Natural killer cell treated with Interleukin-12 subunit alpha and Interleukin-12 subunit beta and Interleukin-15 and Interleukin-18, amount 100 ng/mL, for 72 hours (primary cell): ENCODE results near the gene HSD17B2. TPM values are rescaled to one million over a fixed set of nuclear protein-coding genes. Genes with fewer than 3 reads are reported as not detected.

Source experiments
- total RNA-seq, 2 donors: library from RNA; stranded (reverse); gene quantifications; one replicate each; pipeline ENCODE4 v1.2.3, GENCODE V29; 2022

Gene HSD17B2
- total RNA-seq, 2 donors from 2014 or later: not detected

Other genes starting within 250 kb of the HSD17B2 start
- gene SDR42E1, start 23.8 kb upstream of the HSD17B2 start, total RNA-seq: 10 to 100 TPM in 1 of 2 donors, 1 to 10 TPM in 1; 6.1 to 12.6 TPM
- gene MPHOSPH6, start 135.0 kb downstream of the HSD17B2 start, total RNA-seq: 10 to 100 TPM; 38.2 to 44.5 TPM